CD4-positive, CD25-positive, alpha-beta regulatory T cell (primary cell): ENCODE data around the gene DIPK1C. TPM values are rescaled to one million over a fixed set of nuclear protein-coding genes. Genes with fewer than 3 reads are reported as not detected.

Experiments used
- ATAC-seq, 2 donors: fragments of 150-1000 bp; cut with Tn5 transposase; one replicate each; pipeline ENCODE4 v1.10.0; 2021; ENCODE audit warnings: low read depth in 2 of 2, moderate number of reproducible peaks in 2 of 2, moderate library complexity in 1 of 2
- DNase-seq, 3 donors: peaks; one replicate each; pipeline versions ENCODE4 v3.0.0 to v3.0.0-alpha.2; 2012 to 2022; ENCODE audit warnings: mixed read lengths in 1 of 3
- H3K27ac ChIP-seq: one replicate; pipeline ENCODE4 v1.7.0; 2013; ENCODE audit warnings: mild to moderate bottlenecking, low read length; ENCODE audit not compliant: insufficient read depth, poor library complexity, severe bottlenecking
- H3K27me3 ChIP-seq: one replicate; pipeline ENCODE4 v1.7.0; 2013; ENCODE audit warnings: low read length; ENCODE audit not compliant: control insufficient read depth, insufficient read depth
- H3K36me3 ChIP-seq: one replicate; pipeline ENCODE4 v1.7.0; 2013; ENCODE audit warnings: mild to moderate bottlenecking, low read length, moderate library complexity; ENCODE audit not compliant: control insufficient read depth, insufficient read depth
- H3K4me1 ChIP-seq: 2 replicates; pipeline ENCODE4 v1.7.0; 2013; ENCODE audit warnings: mild to moderate bottlenecking, low read length; ENCODE audit not compliant: insufficient read depth, control insufficient read depth, poor library complexity, severe bottlenecking
- H3K4me3 ChIP-seq: one replicate; pipeline ENCODE4 v1.7.0; 2013; ENCODE audit warnings: low read depth, mild to moderate bottlenecking, low read length, moderate library complexity
- H3K9me3 ChIP-seq, 2 experiments: 1 replicate in 1 of 2; 2 replicates in 1 of 2; pipeline ENCODE4 v1.7.0; 2013; ENCODE audit warnings: low read length in 2 of 2, mild to moderate bottlenecking in 1 of 2, moderate library complexity in 1 of 2; ENCODE audit not compliant: control insufficient read depth in 2 of 2
- H3K27ac Mint-ChIP-seq, 3 donors: one replicate each; pipeline ENCODE4 v1.8.0; 2020 to 2022; ENCODE audit warnings: mild to moderate bottlenecking in 3 of 3, mixed read lengths in 3 of 3, moderate library complexity in 2 of 3
- H3K27me3 Mint-ChIP-seq: one replicate; pipeline ENCODE4 v1.8.0; 2022; ENCODE audit warnings: mild to moderate bottlenecking, mixed read lengths
- H3K36me3 Mint-ChIP-seq: one replicate; pipeline ENCODE4 v1.8.0; 2020; ENCODE audit warnings: mixed read lengths
- H3K4me1 Mint-ChIP-seq, 4 donors: one replicate each; pipeline ENCODE4 v1.8.0; 2020 to 2022; ENCODE audit warnings: mixed read lengths in 4 of 4, mild to moderate bottlenecking in 1 of 4
- H3K4me3 Mint-ChIP-seq, 4 donors: one replicate each; pipeline ENCODE4 v1.8.0; 2020 to 2022; ENCODE audit warnings: mild to moderate bottlenecking in 4 of 4, mixed read lengths in 4 of 4, moderate library complexity in 3 of 4
- H3K9me3 Mint-ChIP-seq, 7 donors: one replicate each; pipeline ENCODE4 v1.8.0; 2020 to 2022; ENCODE audit warnings: mixed read lengths in 7 of 7, mild to moderate bottlenecking in 3 of 7, moderate library complexity in 2 of 7
- polyA plus RNA-seq, 4 donors: library from polyadenylated mRNA; unstranded; fragments of 300-500 nt; fragmentation: Illumina TruSeq; gene quantifications; one replicate each; pipeline ENCODE4 v1.2.3, GENCODE V29; 2021
- total RNA-seq: library from RNA; stranded (reverse); gene quantifications from one replicate; pipeline ENCODE4 v1.2.3, GENCODE V29; 2022

Gene DIPK1C
- total and polyA plus RNA-seq, 5 donors from 2014 or later: not detected

DNA sequence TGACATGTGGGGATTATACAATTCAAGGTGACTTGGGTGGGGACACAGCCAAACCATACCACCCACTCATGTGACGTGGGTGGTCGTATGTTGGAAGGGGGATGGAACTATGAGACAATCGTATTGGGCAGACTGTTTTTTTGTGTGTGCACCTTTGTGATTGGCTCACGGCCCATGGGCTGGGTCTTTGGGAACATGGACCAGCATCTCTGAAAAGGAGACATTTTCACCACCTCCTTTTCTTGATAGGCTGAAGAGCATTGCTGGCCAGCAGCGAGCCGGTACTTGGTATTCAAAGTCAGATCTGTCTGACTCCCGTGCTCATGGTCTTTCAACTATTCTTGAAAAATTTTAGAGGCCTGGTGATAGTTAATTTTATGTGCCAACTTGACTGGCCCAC, 62.1 kb downstream of the DIPK1C start:
- Histone ChIP-seq H3K4me3 (no peak overlapping the region), H3K36me3 (no peaks in the 10 kb centered on the region), H3K27ac (no peak overlapping the region), H3K4me1 (no peaks in the 10 kb centered on the region), H3K27me3 (peaks cover 6% of the 10 kb centered on the region), H3K9me3 (no peaks in the 10 kb centered on the region)
- Mint-ChIP-seq H3K27me3 (peaks cover 40% of the 10 kb centered on the region), H3K4me1 (peaks cover 0 to 4% (median 0%) of the 10 kb centered on the region in 4 donors), H3K27ac (no peak overlapping the region), H3K9me3 (no peaks in the 10 kb centered on the region), H3K4me3 (no peak overlapping the region), H3K36me3 (no peaks in the 10 kb centered on the region)
- DNase-seq: no peak
- ATAC-seq: no peak

DNA sequence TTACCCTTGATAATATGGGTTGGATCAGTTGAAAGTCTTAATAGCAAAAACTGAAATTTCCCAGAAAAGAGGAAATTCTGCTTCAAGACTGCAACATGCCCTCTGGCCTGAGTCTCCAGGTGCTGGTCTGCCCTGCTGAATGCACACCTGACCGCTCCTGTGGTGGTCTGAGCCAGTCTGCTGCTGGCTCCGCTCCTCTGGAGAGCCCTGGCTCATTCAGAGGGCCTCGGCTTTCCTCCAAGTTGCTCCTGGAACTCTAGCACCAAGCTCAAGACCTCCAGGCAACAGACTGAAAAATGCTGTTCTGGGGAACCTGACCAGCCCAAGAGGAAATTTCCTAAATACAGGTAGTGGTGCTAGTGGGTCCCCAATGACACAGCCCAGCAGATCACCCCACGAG, 64.8 kb downstream of the DIPK1C start:
- Histone ChIP-seq H3K9me3 (no peaks in the 10 kb centered on the region), H3K27ac (no peak overlapping the region), H3K27me3 (peaks cover 3% of the 10 kb centered on the region), H3K4me3 (no peak overlapping the region), H3K36me3 (no peaks in the 10 kb centered on the region), H3K4me1 (no peaks in the 10 kb centered on the region)
- Mint-ChIP-seq H3K4me1 (peaks cover 0 to 7% (median 2%) of the 10 kb centered on the region in 4 donors), H3K27me3 (peaks cover 34% of the 10 kb centered on the region), H3K27ac (no peak overlapping the region), H3K36me3 (no peaks in the 10 kb centered on the region), H3K9me3 (no peaks in the 10 kb centered on the region), H3K4me3 (no peak overlapping the region)
- no peak for ATAC-seq
- DNase-seq: no peak

DNA sequence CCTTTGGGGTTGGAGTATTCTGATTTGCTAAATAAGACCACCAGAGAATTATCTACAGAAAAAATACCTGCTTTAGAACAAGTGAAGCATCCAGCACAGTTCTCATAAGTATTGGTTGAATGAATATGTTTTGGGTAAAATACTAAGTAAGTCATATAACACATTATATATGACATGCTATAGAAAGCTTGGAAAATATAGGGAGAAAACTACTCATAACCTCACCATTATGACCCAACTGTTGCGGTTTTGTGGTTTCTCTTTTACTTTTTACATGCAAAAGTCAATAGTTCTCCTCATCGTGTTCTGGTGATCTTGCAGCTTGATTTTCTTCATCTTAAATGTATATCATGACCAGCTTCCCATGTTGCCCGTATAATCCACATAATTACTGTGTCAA, 66.2 kb downstream of the DIPK1C start:
- Histone ChIP-seq H3K36me3 (no peaks in the 10 kb centered on the region), H3K4me3 (no peak overlapping the region), H3K9me3 (no peaks in the 10 kb centered on the region), H3K27ac (no peak overlapping the region), H3K4me1 (no peaks in the 10 kb centered on the region), H3K27me3 (peaks cover 3% of the 10 kb centered on the region)
- no peaks in the 10 kb centered on the region for H3K9me3 Mint-ChIP-seq
- DNase-seq (no peak), ATAC-seq (no peak)
- no peak overlapping the region for H3K4me3 Mint-ChIP-seq
- H3K27me3 Mint-ChIP-seq: peaks cover 33% of the 10 kb centered on the region
- H3K4me1 Mint-ChIP-seq: peaks cover 0 to 7% (median 2%) of the 10 kb centered on the region in 4 donors
- H3K36me3 Mint-ChIP-seq: no peaks in the 10 kb centered on the region
- H3K27ac Mint-ChIP-seq: no peak overlapping the region

DNA sequence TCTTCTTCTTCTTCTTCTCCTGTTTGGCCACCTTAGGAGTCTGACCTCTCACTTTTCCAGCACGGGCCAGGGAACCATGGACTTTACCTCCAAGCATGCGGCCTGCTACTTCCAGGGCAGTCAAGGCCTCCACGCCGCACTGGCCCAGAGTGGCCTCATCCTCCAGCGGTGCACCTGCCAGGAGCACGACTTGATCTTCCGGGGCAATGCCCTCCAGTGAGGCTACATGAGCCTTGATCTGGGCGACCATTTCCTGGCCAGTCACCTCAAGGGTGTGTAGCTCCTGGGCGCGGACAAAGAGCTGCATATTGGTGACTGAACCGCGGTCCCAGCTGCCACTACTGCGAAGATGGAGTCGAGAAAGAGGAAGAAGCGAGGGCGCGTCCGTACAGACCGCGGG, 67.1 kb downstream of the DIPK1C start:
- H3K4me3 Mint-ChIP-seq: no peak overlapping the region
- Histone ChIP-seq H3K9me3 (no peaks in the 10 kb centered on the region), H3K36me3 (no peaks in the 10 kb centered on the region), H3K27ac (no peak overlapping the region), H3K4me1 (no peaks in the 10 kb centered on the region), H3K27me3 (peaks cover 3% of the 10 kb centered on the region), H3K4me3 (no peak overlapping the region)
- no peaks in the 10 kb centered on the region for H3K9me3 Mint-ChIP-seq
- H3K4me1 Mint-ChIP-seq: peaks cover 0 to 7% (median 2%) of the 10 kb centered on the region in 4 donors
- DNase-seq (no peak), ATAC-seq (no peak)
- H3K36me3 Mint-ChIP-seq: no peaks in the 10 kb centered on the region
- H3K27ac Mint-ChIP-seq: no peak overlapping the region
- H3K27me3 Mint-ChIP-seq: peaks cover 33% of the 10 kb centered on the region

DNA sequence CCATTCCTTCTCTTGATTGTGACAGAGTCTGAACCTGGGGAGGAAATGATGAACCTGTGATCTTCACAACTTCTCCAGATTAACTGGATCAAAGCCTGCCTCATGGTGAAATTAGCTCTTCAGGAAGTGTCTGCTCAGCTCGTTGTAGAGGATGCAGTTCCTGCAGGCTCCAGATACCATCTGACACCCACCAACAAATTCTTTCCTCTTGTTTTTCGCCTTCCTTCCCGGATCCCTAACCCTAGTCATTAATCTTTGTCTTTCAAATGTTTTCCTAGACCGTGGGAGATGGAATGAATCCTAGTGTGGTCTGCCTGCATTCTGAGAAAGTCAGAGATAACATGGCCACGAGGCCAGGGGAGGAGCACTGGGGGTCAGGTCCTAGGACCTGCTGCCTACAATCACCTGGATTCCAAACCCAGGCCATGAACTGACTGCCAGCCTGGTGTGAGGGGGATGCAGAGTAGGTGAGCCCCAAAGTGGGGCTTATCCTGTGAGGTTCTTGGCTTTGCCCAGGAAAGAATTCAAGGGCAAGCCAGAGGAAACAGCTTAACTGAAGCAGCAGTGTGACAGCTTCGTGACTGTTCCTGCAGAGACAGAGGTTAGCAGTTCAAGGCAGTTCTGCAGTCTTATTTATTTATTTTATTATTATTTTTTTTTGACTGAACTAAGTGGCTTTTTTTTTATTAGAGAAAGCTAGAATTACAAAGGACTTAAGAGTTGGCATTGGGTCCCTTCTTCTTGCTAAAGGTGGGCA, 67.8 kb downstream of the DIPK1C start:
- H3K27ac Mint-ChIP-seq: peak overlapping the region in 2 of 3 donors; percentile 53 to 65

DNA sequence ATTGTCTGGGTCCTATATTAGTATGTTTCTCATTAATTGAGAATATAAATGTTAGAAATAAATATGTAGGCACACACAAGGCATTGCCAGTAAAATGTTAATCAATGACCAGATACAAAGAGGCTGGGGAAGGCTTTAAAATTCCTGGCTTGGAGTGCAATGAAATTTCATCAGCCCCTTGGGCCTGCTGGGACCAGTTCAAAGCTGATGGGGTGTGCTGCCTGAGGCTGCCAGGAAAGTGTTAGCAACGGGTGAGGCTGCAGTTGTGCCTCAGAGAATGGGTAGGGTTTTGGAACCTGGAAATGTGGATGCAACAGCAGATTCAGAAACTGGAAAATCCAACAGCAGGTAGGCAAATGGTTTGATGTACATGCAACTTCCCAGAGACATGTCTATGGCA, 68.9 kb downstream of the DIPK1C start:
- no peak overlapping the region for H3K4me3 Mint-ChIP-seq
- no peak overlapping the region for H3K4me3 ChIP-seq
- H3K27me3 ChIP-seq: peaks cover 3% of the 10 kb centered on the region
- H3K27ac ChIP-seq: no peak overlapping the region
- no peaks in the 10 kb centered on the region for H3K9me3 Mint-ChIP-seq
- H3K27me3 Mint-ChIP-seq: peaks cover 31% of the 10 kb centered on the region
- no peaks in the 10 kb centered on the region for H3K36me3 ChIP-seq
- H3K27ac Mint-ChIP-seq: peak overlapping the region in 1 of 3 donors; percentile 26
- peaks cover 0 to 7% (median 2%) of the 10 kb centered on the region in 4 donors for H3K4me1 Mint-ChIP-seq
- no peaks in the 10 kb centered on the region for H3K4me1 ChIP-seq
- DNase-seq: no peak
- no peak for ATAC-seq
- H3K36me3 Mint-ChIP-seq: no peaks in the 10 kb centered on the region
- no peaks in the 10 kb centered on the region for H3K9me3 ChIP-seq

More for the DNA sequence above, 67.8 kb downstream of the DIPK1C start:
- H3K4me3 ChIP-seq: no peak overlapping the region
- no peaks in the 10 kb centered on the region for H3K36me3 ChIP-seq
- no peak overlapping the region for H3K4me3 Mint-ChIP-seq
- no peak overlapping the region for H3K27ac ChIP-seq
- ATAC-seq (no peak), DNase-seq (no peak)
- H3K27me3 Mint-ChIP-seq: peaks cover 33% of the 10 kb centered on the region
- H3K9me3 Mint-ChIP-seq: no peaks in the 10 kb centered on the region
- H3K4me1 Mint-ChIP-seq: peaks cover 0 to 7% (median 2%) of the 10 kb centered on the region in 4 donors
- H3K9me3 ChIP-seq: no peaks in the 10 kb centered on the region
- peaks cover 3% of the 10 kb centered on the region for H3K27me3 ChIP-seq
- H3K36me3 Mint-ChIP-seq: no peaks in the 10 kb centered on the region
- H3K4me1 ChIP-seq: no peaks in the 10 kb centered on the region

DNA sequence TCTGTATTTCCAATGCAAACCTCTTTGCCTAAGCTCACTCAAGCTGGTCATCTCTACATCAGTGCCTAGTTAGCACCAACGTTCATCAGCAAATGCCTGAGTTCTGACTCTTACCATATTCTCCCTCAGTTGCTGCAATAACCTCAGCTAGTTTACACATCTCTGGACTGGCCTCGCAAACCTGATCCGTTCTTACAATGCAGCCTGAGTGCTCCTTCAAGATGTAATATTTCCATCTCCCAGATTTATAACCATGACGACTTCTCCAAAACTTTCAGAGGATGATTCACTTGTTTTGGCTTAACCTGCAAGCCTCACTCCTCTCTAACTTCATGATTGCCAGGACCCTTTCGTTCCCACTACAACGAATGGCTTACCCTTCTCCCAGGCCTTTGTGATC, 69.7 kb downstream of the DIPK1C start:
- Mint-ChIP-seq H3K36me3 (no peaks in the 10 kb centered on the region), H3K27me3 (peaks cover 25% of the 10 kb centered on the region), H3K4me1 (peaks cover 0 to 7% (median 2%) of the 10 kb centered on the region in 4 donors), H3K4me3 (no peak overlapping the region), H3K9me3 (no peaks in the 10 kb centered on the region), H3K27ac (peak overlapping the region in 1 of 3 donors; percentile 63)
- no peaks in the 10 kb centered on the region for H3K4me1 ChIP-seq
- H3K4me3 ChIP-seq: no peak overlapping the region
- DNase-seq: no peak
- H3K9me3 ChIP-seq: no peaks in the 10 kb centered on the region
- H3K27me3 ChIP-seq: peaks cover 3% of the 10 kb centered on the region
- no peak overlapping the region for H3K27ac ChIP-seq
- H3K36me3 ChIP-seq: no peaks in the 10 kb centered on the region
- no peak for ATAC-seq
